ENCODE data around the gene RALA. TPM values are rescaled to one million over a fixed set of nuclear protein-coding genes. Genes with fewer than 3 reads are reported as not detected.
A peak's percentile ranks its signal among the peaks of the same experiment; 100 is the strongest.

Gene RALA
- total RNA-seq, 4 donors from 2014 or later = 14.0 to 26.8 (median 17.9) TPM

GRCh38 chr7:39605087-39605486 is 18.3 kb upstream of the RALA start:
- ATAC-seq (ENCODE audit: low FRiP score) (no peak), DNase-seq (ENCODE audit: low spot score) (no peak)
- no peak for TF ChIP-seq CTCF (IDR thresholded peaks at IDR 0.05)

- no peak for ATAC-seq (ENCODE audit: low FRiP score)
- DNase-seq (ENCODE audit: low spot score) = no peak
- no peak for TF ChIP-seq CTCF (IDR thresholded peaks at IDR 0.05)
These were observed 17.0 kb upstream of the RALA start for GRCh38 chr7:39606352-39606751.

GRCh38 chr7:39606941-39607340 is 16.4 kb upstream of the RALA start:
- DNase-seq (ENCODE audit: low spot score) = no peak
- ATAC-seq (ENCODE audit: low FRiP score) = no peak
- TF ChIP-seq CTCF (IDR thresholded peaks at IDR 0.05) = no peak

GRCh38 chr7:39607865-39608264 is 15.5 kb upstream of the RALA start:
- ATAC-seq (ENCODE audit: low FRiP score) (no peak), DNase-seq (ENCODE audit: low spot score) (no peak)
- no peak for TF ChIP-seq CTCF (IDR thresholded peaks at IDR 0.05)

GRCh38 chr7:39608278-39608677 is 15.1 kb upstream of the RALA start:
- no peak for DNase-seq (ENCODE audit: low spot score)
- TF ChIP-seq CTCF (IDR thresholded peaks at IDR 0.05) = no peak
- no peak for ATAC-seq (ENCODE audit: low FRiP score)

- ATAC-seq (ENCODE audit: low FRiP score) (peak; percentile 51), DNase-seq (ENCODE audit: low spot score) (no peak)
- no peak for TF ChIP-seq CTCF (IDR thresholded peaks at IDR 0.05)
These were observed 14.0 kb upstream of the RALA start for GRCh38 chr7:39609113-39609934.

- no peak for DNase-seq (ENCODE audit: low spot score)
- no peak for TF ChIP-seq CTCF (IDR thresholded peaks at IDR 0.05)
- ATAC-seq (ENCODE audit: low FRiP score) = no peak
These were observed 13.5 kb upstream of the RALA start for GRCh38 chr7:39609935-39610263.
